HEK293 (cell line): Measurements from ENCODE around the gene KCNJ11.

Source experiments
- CTCF ChIA-PET: fragments of 350-600 bp; formaldehyde crosslinking; extraction: SDS; loops from one replicate; lab custom pipeline; 2021; ENCODE audit warnings: antibody characterized with exemption; lab: Yijun Ruan, JAX
- POLR2A ChIA-PET: fragments of 300-600 bp; formaldehyde crosslinking; extraction: SDS; loops from one replicate; lab custom pipeline; 2020; ENCODE audit warnings: antibody characterized with exemption, inconsistent platforms; lab: Yijun Ruan, JAX
- H3K27ac ChIP-seq: fragments of 200-500 bp; sonication (Bioruptor generic); 2 replicates; pipeline ENCODE4 v1.5.1; 2014; ENCODE audit warnings: low read depth, low read length, control low read depth, inconsistent platforms; ENCODE audit errors: extremely low read depth
- H3K36me3 ChIP-seq, 2 experiments: fragments of 200-500 bp in 1 of 2; sonication (Bioruptor generic) in 1 of 2; 1 replicate in 1 of 2; 2 replicates in 1 of 2; pipeline ENCODE4 v1.5.1; 2014 to 2017; ENCODE audit warnings: inconsistent platforms in 2 of 2, low read length in 2 of 2; ENCODE audit not compliant: control insufficient read depth in 2 of 2, insufficient read depth in 1 of 2
- H3K4me1 ChIP-seq: fragments of 200-500 bp; sonication (Bioruptor generic); 2 replicates; pipeline ENCODE4 v1.5.1; 2014; ENCODE audit warnings: mild to moderate bottlenecking, low read length, inconsistent platforms; ENCODE audit not compliant: control insufficient read depth, insufficient read depth
- H3K4me3 ChIP-seq: 2 replicates; pipeline ENCODE4 v1.5.1; 2011; ENCODE audit warnings: low read depth, mild to moderate bottlenecking, control low read depth, low read length, moderate library complexity
- H3K9me3 ChIP-seq: fragments of 200-500 bp; sonication (Bioruptor generic); 2 replicates; pipeline ENCODE4 v1.5.1; 2014; ENCODE audit warnings: low read depth, low read length, inconsistent platforms; ENCODE audit not compliant: control insufficient read depth, insufficient read depth
- FEZF1 ChIP-seq: fragments of 450-650 bp; formaldehyde crosslinking; IDR thresholded peaks from 2 replicates; pipeline ENCODE4 v1.5.1; 2016; ENCODE audit warnings: missing biosample characterization, missing genetic modification characterization
- GLI4 ChIP-seq: fragments of 450-650 bp; formaldehyde crosslinking; IDR thresholded peaks from 2 replicates; pipeline ENCODE4 v1.5.1; 2016; ENCODE audit warnings: missing biosample characterization, missing genetic modification characterization
- MYNN ChIP-seq: fragments of 450-650 bp; formaldehyde crosslinking; IDR thresholded peaks from 2 replicates; pipeline ENCODE4 v1.5.1; 2016; ENCODE audit warnings: missing biosample characterization, missing genetic modification characterization, borderline replicate concordance
- OVOL3 ChIP-seq: fragments of 450-650 bp; formaldehyde crosslinking; IDR thresholded peaks from 2 replicates; pipeline ENCODE4 v1.5.1; 2016; ENCODE audit warnings: missing biosample characterization, missing genetic modification characterization
- SCRT2 ChIP-seq: fragments of 450-650 bp; formaldehyde crosslinking; IDR thresholded peaks from 2 replicates; pipeline ENCODE4 v1.5.1; 2016; ENCODE audit warnings: missing biosample characterization, missing genetic modification characterization
- SETDB1 ChIP-seq: IDR thresholded peaks from one replicate; pipeline ENCODE4 v1.6.1; 2017; ENCODE audit warnings: mild to moderate bottlenecking, low read length, moderate library complexity, mixed read lengths; ENCODE audit not compliant: insufficient read length
- TRIM28 ChIP-seq: IDR thresholded peaks from 2 replicates; pipeline ENCODE4 v1.6.1; 2011; ENCODE audit warnings: low read length, control low read depth, borderline replicate concordance
- ZBTB48 ChIP-seq: fragments of 450-650 bp; formaldehyde crosslinking; IDR thresholded peaks from 2 replicates; pipeline ENCODE4 v1.5.1; 2016; ENCODE audit warnings: missing biosample characterization, missing genetic modification characterization
- ZIC2 ChIP-seq: fragments of 450-650 bp; formaldehyde crosslinking; IDR thresholded peaks from 2 replicates; pipeline ENCODE4 v1.5.1; 2016; ENCODE audit warnings: missing biosample characterization, missing genetic modification characterization
- ZNF280D ChIP-seq: fragments of 450-650 bp; formaldehyde crosslinking; IDR thresholded peaks from 2 replicates; pipeline ENCODE4 v1.5.1; 2016; ENCODE audit warnings: missing biosample characterization, missing genetic modification characterization
- ZNF404 ChIP-seq: fragments of 450-650 bp; formaldehyde crosslinking; IDR thresholded peaks from 2 replicates; pipeline ENCODE4 v1.5.1; 2017; ENCODE audit warnings: missing biosample characterization, missing genetic modification characterization
- ZNF423 ChIP-seq: fragments of 450-650 bp; formaldehyde crosslinking; IDR thresholded peaks from 2 replicates; pipeline ENCODE4 v1.5.1; 2016; ENCODE audit warnings: missing biosample characterization, missing genetic modification characterization
- ZNF473 ChIP-seq: fragments of 450-650 bp; formaldehyde crosslinking; IDR thresholded peaks from 2 replicates; pipeline ENCODE4 v1.5.1; 2017; ENCODE audit warnings: missing biosample characterization, missing genetic modification characterization
- ZNF626 ChIP-seq: fragments of 450-650 bp; sonication (Bioruptor Pico); formaldehyde crosslinking; IDR thresholded peaks from 2 replicates; pipeline ENCODE4 v1.5.1; 2018; ENCODE audit warnings: missing biosample characterization, missing genetic modification characterization, inconsistent platforms
- ZNF664 ChIP-seq: fragments of 450-650 bp; formaldehyde crosslinking; IDR thresholded peaks from 2 replicates; pipeline ENCODE4 v1.5.1; 2016; ENCODE audit warnings: missing biosample characterization, missing genetic modification characterization
- ZNF677 ChIP-seq: fragments of 450-650 bp; IDR thresholded peaks from 2 replicates; pipeline ENCODE4 v1.5.0; 2018; ENCODE audit warnings: missing biosample characterization, mild to moderate bottlenecking, missing genetic modification characterization, moderate library complexity
- TF ChIP-seq, protein P1 (sequence below): fragments of 450-650 bp; formaldehyde crosslinking; IDR thresholded peaks from 2 replicates; pipeline ENCODE4 v1.5.1; 2017; ENCODE audit warnings: missing biosample characterization, missing genetic modification characterization
- TF ChIP-seq, protein P2 (sequence below): fragments of 450-650 bp; formaldehyde crosslinking; conservative IDR thresholded peaks from 2 replicates; pipeline ENCODE4 v1.5.1; 2016; ENCODE audit warnings: low read depth, missing biosample characterization, missing genetic modification characterization
- TF ChIP-seq, protein P3 (sequence below): fragments of 450-650 bp; formaldehyde crosslinking; IDR thresholded peaks from 2 replicates; pipeline ENCODE4 v1.5.0; 2017; ENCODE audit warnings: missing biosample characterization, missing genetic modification characterization, borderline replicate concordance
- TF ChIP-seq, protein P4 (sequence below): fragments of 450-650 bp; formaldehyde crosslinking; IDR thresholded peaks from 2 replicates; pipeline ENCODE4 v1.5.1; 2016; ENCODE audit warnings: missing biosample characterization, missing genetic modification characterization

The KCNJ11 gene

GRCh38 chr11:17371614-17372013 lies 16.8 kb downstream of the KCNJ11 start (continued):
- TF ChIP-seq, protein P1, sequence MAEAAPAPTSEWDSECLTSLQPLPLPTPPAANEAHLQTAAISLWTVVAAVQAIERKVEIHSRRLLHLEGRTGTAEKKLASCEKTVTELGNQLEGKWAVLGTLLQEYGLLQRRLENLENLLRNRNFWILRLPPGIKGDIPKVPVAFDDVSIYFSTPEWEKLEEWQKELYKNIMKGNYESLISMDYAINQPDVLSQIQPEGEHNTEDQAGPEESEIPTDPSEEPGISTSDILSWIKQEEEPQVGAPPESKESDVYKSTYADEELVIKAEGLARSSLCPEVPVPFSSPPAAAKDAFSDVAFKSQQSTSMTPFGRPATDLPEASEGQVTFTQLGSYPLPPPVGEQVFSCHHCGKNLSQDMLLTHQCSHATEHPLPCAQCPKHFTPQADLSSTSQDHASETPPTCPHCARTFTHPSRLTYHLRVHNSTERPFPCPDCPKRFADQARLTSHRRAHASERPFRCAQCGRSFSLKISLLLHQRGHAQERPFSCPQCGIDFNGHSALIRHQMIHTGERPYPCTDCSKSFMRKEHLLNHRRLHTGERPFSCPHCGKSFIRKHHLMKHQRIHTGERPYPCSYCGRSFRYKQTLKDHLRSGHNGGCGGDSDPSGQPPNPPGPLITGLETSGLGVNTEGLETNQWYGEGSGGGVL (tag by site-specific recombination): no peak
- no peak for TF ChIP-seq ZNF423
- TF ChIP-seq, protein P2, sequence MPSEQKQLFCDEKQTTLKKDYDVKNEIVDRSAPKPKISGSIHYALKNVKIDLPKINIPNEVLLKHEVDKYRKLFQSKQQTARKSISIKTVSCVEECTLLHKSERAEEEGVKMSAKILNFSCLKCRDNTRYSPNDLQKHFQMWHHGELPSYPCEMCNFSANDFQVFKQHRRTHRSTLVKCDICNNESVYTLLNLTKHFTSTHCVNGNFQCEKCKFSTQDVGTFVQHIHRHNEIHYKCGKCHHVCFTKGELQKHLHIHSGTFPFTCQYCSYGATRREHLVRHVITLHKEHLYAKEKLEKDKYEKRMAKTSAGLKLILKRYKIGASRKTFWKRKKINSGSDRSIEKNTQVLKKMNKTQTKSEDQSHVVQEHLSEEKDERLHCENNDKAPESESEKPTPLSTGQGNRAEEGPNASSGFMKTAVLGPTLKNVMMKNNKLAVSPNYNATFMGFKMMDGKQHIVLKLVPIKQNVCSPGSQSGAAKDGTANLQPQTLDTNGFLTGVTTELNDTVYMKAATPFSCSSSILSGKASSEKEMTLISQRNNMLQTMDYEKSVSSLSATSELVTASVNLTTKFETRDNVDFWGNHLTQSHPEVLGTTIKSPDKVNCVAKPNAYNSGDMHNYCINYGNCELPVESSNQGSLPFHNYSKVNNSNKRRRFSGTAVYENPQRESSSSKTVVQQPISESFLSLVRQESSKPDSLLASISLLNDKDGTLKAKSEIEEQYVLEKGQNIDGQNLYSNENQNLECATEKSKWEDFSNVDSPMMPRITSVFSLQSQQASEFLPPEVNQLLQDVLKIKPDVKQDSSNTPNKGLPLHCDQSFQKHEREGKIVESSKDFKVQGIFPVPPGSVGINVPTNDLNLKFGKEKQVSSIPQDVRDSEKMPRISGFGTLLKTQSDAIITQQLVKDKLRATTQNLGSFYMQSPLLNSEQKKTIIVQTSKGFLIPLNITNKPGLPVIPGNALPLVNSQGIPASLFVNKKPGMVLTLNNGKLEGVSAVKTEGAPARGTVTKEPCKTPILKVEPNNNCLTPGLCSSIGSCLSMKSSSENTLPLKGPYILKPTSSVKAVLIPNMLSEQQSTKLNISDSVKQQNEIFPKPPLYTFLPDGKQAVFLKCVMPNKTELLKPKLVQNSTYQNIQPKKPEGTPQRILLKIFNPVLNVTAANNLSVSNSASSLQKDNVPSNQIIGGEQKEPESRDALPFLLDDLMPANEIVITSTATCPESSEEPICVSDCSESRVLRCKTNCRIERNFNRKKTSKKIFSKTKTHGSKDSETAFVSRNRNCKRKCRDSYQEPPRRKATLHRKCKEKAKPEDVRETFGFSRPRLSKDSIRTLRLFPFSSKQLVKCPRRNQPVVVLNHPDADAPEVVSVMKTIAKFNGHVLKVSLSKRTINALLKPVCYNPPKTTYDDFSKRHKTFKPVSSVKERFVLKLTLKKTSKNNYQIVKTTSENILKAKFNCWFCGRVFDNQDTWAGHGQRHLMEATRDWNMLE: no peak
- TF ChIP-seq ZNF280D: peak; percentile 78; the same call in 1 of the 2 replicates
- TF ChIP-seq TRIM28: peak; percentile 98; the same call in 1 of the 2 replicates
- no peak for TF ChIP-seq GLI4 (tag by site-specific recombination)
- no peak for TF ChIP-seq ZNF664

- Histone ChIP-seq H3K9me3 (no peaks in the 10 kb centered on the region), H3K27ac (no peak overlapping the region), H3K4me3 (no peak overlapping the region), H3K4me1 (no peaks in the 10 kb centered on the region), H3K36me3 (peaks cover 0 to 91% of the 10 kb centered on the region in 2 experiments; a peak in 1 of 3 replicates)
- POLR2A ChIA-PET: no interaction called here
- TF ChIP-seq SETDB1: peak; percentile 55
- no peak for TF ChIP-seq MYNN (tag by site-specific recombination)
- TF ChIP-seq ZIC2 (tag by site-specific recombination): no peak
- TF ChIP-seq GLI4 (tag by site-specific recombination): no peak
- CTCF ChIA-PET: interaction anchor here (3.0 to 3.6 kb wide), 2 partner anchors 14 to 15 kb away, joined by 11 to 24 read pairs; no protein-coding TSS in a partner anchor
These were observed 18.7 kb downstream of the KCNJ11 start for GRCh38 chr11:17369684-17370243.

DNA sequence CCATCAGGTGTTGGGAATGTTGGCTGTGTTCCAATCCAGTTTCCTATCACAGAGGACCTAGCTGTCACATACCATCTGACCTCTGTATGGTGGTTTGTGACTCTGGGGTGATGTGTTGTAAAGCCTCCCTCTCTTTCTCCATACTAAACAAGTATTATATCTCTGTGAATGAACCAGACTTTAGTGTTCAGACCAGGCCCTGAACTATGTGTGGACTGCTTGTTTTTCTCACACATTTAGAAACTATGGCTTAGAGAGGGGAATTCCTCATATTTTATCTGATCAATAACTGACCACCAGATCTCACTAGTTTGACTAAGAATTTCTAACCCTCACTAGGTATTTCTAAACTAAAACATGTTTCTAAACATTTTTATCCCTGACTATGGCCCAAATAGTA lies 19.4 kb downstream of the KCNJ11 start:
- no peak overlapping the region for H3K4me3 ChIP-seq
- ChIA-PET CTCF (interaction anchor here (3.6 kb wide), 1 partner anchor 15 kb away, joined by 24 read pairs; no protein-coding TSS in a partner anchor), POLR2A (no interaction called here)
- TF ChIP-seq ZNF626 (tag by site-specific recombination) (no peak), ZBTB48 (tag by site-specific recombination) (no peak), FEZF1 (tag by site-specific recombination) (no peak), ZNF473 (tag by site-specific recombination) (no peak), ZNF404 (tag by site-specific recombination) (no peak), ZNF677 (no peak), OVOL3 (tag by site-specific recombination) (no peak), SCRT2 (tag by site-specific recombination) (no peak)
- TF ChIP-seq, protein P3, sequence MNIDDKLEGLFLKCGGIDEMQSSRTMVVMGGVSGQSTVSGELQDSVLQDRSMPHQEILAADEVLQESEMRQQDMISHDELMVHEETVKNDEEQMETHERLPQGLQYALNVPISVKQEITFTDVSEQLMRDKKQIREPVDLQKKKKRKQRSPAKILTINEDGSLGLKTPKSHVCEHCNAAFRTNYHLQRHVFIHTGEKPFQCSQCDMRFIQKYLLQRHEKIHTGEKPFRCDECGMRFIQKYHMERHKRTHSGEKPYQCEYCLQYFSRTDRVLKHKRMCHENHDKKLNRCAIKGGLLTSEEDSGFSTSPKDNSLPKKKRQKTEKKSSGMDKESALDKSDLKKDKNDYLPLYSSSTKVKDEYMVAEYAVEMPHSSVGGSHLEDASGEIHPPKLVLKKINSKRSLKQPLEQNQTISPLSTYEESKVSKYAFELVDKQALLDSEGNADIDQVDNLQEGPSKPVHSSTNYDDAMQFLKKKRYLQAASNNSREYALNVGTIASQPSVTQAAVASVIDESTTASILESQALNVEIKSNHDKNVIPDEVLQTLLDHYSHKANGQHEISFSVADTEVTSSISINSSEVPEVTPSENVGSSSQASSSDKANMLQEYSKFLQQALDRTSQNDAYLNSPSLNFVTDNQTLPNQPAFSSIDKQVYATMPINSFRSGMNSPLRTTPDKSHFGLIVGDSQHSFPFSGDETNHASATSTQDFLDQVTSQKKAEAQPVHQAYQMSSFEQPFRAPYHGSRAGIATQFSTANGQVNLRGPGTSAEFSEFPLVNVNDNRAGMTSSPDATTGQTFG (tag by site-specific recombination): no peak
- TF ChIP-seq, protein P4, sequence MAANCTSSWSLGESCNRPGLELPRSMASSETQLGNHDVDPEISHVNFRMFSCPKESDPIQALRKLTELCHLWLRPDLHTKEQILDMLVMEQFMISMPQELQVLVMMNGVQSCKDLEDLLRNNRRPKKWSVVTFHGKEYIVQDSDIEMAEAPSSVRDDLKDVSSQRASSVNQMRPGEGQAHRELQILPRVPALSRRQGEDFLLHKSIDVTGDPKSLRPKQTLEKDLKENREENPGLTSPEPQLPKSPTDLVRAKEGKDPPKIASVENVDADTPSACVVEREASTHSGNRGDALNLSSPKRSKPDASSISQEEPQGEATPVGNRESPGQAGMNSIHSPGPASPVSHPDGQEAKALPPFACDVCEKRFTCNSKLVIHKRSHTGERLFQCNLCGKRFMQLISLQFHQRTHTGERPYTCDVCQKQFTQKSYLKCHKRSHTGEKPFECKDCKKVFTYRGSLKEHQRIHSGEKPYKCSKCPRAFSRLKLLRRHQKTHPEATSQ (tag by site-specific recombination): no peak

More for the DNA sequence above, 19.4 kb downstream of the KCNJ11 start:
- H3K27ac ChIP-seq: no peak overlapping the region
- no peaks in the 10 kb centered on the region for H3K9me3 ChIP-seq
- H3K36me3 ChIP-seq: peaks cover 0 to 86% of the 10 kb centered on the region in 2 experiments; a peak in 2 of 3 replicates
- no peaks in the 10 kb centered on the region for H3K4me1 ChIP-seq
